Measurements from ENCODE around the gene SLC15A4.

Gene SLC15A4

DNA sequence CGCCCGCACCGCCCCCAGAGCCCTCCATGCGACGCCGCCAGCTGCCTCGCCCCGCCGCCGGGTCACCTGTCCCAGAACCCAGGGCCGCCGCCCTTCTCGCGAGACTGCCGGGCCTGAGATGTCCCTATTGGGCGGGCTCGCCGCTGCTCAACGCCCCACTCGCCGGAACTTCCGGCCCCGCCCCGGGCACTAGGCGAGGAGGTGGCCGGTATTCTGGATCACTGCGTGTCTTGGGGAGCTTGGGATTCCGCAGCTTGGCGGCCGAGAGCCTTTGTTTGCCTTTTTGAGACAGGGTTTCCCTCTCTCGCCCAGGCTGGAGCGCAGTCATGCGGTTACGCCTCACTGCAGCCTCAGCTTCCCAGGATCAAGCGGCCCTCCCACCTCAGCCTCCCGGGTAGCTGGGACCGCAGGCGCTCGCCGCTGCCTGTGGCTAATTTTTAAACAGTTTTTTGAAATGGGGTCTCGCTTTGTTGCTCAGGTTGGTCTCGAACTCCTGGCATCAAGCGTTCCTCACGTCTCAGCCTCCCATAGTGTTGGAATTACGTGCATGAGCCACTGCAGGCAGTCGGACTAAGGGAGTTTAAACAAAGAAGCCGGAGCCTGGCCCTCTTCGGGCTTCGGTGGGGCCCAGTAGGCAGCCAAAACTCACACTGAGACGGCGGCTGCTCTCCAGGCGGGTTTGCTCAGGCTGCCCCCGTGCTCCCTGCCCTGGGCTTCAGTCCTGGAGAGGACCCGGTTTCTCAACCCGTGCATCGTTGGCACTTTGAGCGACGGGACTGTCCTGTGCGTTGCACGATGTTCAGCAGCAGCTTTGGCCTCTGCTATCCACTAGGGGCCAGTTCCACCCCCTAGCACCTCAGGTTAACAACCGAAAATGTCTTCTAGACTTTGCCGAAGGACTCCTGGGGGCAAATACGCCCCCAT, at the start of gene SLC15A4:
Gene SLC15A4 (minus strand): TSS at position 43 of the 924 bp plus-strand sequence. CDS start 15 bp downstream, at position 28.
- Histone ChIP-seq H3K36me3 (ENCODE audit: insufficient read depth, low read length) (peaks cover 17% of the 10 kb centered on the region), H3K27me3 (ENCODE audit: insufficient read depth, low read length) (no peaks in the 10 kb centered on the region), H3K9me3 (ENCODE audit: low read length) (peaks cover 2% of the 10 kb centered on the region), H3K4me1 (ENCODE audit: insufficient read depth, low read length) (peaks cover 12% of the 10 kb centered on the region), H3K4me3 (ENCODE audit: low read length) (peak within 1 kb of the TSS; percentile 92), H2AFZ (ENCODE audit: low read depth, low read length) (peak within 1 kb of the TSS; percentile 78)

GRCh38 chr12:128872303-128872702, 48.5 kb upstream of the SLC15A4 start:
- no peak overlapping the region for H2AFZ ChIP-seq (ENCODE audit: low read depth, low read length)
- H3K4me1 ChIP-seq (ENCODE audit: insufficient read depth, low read length), result no peaks in the 10 kb centered on the region
- no peaks in the 10 kb centered on the region for H3K27me3 ChIP-seq (ENCODE audit: insufficient read depth, low read length)
- no peaks in the 10 kb centered on the region for H3K36me3 ChIP-seq (ENCODE audit: insufficient read depth, low read length)
- H3K9me3 ChIP-seq (ENCODE audit: low read length), result peaks cover 2% of the 10 kb centered on the region
- H3K4me3 ChIP-seq (ENCODE audit: low read length), result no peak overlapping the region

GRCh38 chr12:128871516-128871892, 47.7 kb upstream of the SLC15A4 start:
- H3K4me3 ChIP-seq (ENCODE audit: low read length), result no peak overlapping the region
- no peaks in the 10 kb centered on the region for H3K27me3 ChIP-seq (ENCODE audit: insufficient read depth, low read length)
- H3K4me1 ChIP-seq (ENCODE audit: insufficient read depth, low read length), result no peaks in the 10 kb centered on the region
- H3K36me3 ChIP-seq (ENCODE audit: insufficient read depth, low read length), result no peaks in the 10 kb centered on the region
- H3K9me3 ChIP-seq (ENCODE audit: low read length), result no peaks in the 10 kb centered on the region
- H2AFZ ChIP-seq (ENCODE audit: low read depth, low read length), result no peak overlapping the region

- Histone ChIP-seq H3K4me3 (ENCODE audit: low read length) (no peak overlapping the region), H3K27me3 (ENCODE audit: insufficient read depth, low read length) (no peaks in the 10 kb centered on the region), H3K4me1 (ENCODE audit: insufficient read depth, low read length) (no peaks in the 10 kb centered on the region), H3K36me3 (ENCODE audit: insufficient read depth, low read length) (no peaks in the 10 kb centered on the region), H3K9me3 (ENCODE audit: low read length) (no peaks in the 10 kb centered on the region), H2AFZ (ENCODE audit: low read depth, low read length) (no peak overlapping the region)
Measured at GRCh38 chr12:128867466-128867865, 43.7 kb upstream of the SLC15A4 start.

DNA sequence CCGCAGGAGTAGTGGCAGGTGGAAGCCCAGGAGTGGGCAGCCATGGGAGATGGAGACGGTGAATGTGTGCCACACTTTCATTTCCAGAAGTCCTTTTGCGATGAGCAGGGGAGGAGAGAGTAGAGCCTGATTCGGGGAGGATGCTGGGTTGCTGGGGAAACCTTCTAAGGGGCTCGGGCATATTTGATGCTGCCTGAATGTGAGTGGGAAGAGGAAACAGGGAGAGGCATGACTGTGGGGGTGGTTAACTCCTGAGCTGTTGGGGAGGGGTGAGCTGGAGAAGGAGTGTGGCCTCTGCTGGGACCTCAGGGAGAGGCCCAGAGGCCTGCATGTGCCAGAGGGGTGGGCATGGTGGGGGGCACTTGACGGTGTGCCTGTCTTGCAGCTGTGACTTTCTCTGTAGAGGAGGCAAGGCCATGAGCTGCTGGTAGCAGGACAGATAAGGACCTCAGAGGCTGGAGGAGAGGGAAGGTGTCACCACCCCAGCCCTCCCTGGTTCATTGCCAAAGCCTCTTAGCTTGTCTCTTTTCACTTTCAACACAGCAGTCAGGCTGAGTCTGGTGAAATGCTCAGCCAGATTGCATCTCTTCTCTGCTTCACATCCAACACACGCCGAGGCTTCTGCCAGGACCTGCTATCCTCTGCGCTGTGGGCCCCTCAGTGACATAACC, 40.9 kb upstream of the SLC15A4 start:
- H3K4me1 ChIP-seq (ENCODE audit: insufficient read depth, low read length), result no peaks in the 10 kb centered on the region
- H2AFZ ChIP-seq (ENCODE audit: low read depth, low read length), result no peak overlapping the region
- H3K27me3 ChIP-seq (ENCODE audit: insufficient read depth, low read length), result no peaks in the 10 kb centered on the region
- H3K36me3 ChIP-seq (ENCODE audit: insufficient read depth, low read length), result no peaks in the 10 kb centered on the region
- H3K4me3 ChIP-seq (ENCODE audit: low read length), result no peak overlapping the region
- no peaks in the 10 kb centered on the region for H3K9me3 ChIP-seq (ENCODE audit: low read length)

- Histone ChIP-seq H3K9me3 (ENCODE audit: low read length) (no peaks in the 10 kb centered on the region), H2AFZ (ENCODE audit: low read depth, low read length) (no peak overlapping the region), H3K27me3 (ENCODE audit: insufficient read depth, low read length) (no peaks in the 10 kb centered on the region), H3K4me1 (ENCODE audit: insufficient read depth, low read length) (no peaks in the 10 kb centered on the region), H3K4me3 (ENCODE audit: low read length) (no peak overlapping the region), H3K36me3 (ENCODE audit: insufficient read depth, low read length) (no peaks in the 10 kb centered on the region)
Measured at GRCh38 chr12:128863957-128864356, 40.2 kb upstream of the SLC15A4 start.

GRCh38 chr12:128861226-128862016, 37.7 kb upstream of the SLC15A4 start:
- H3K27me3 ChIP-seq (ENCODE audit: insufficient read depth, low read length), result no peaks in the 10 kb centered on the region
- no peaks in the 10 kb centered on the region for H3K9me3 ChIP-seq (ENCODE audit: low read length)
- H3K4me3 ChIP-seq (ENCODE audit: low read length), result no peak overlapping the region
- H2AFZ ChIP-seq (ENCODE audit: low read depth, low read length), result no peak overlapping the region
- no peaks in the 10 kb centered on the region for H3K36me3 ChIP-seq (ENCODE audit: insufficient read depth, low read length)
- no peaks in the 10 kb centered on the region for H3K4me1 ChIP-seq (ENCODE audit: insufficient read depth, low read length)

- no peaks in the 10 kb centered on the region for H3K9me3 ChIP-seq (ENCODE audit: low read length)
- H3K36me3 ChIP-seq (ENCODE audit: insufficient read depth, low read length), result no peaks in the 10 kb centered on the region
- no peaks in the 10 kb centered on the region for H3K4me1 ChIP-seq (ENCODE audit: insufficient read depth, low read length)
- H3K27me3 ChIP-seq (ENCODE audit: insufficient read depth, low read length), result no peaks in the 10 kb centered on the region
- H3K4me3 ChIP-seq (ENCODE audit: low read length), result no peak overlapping the region
- H2AFZ ChIP-seq (ENCODE audit: low read depth, low read length), result no peak overlapping the region
Measured at GRCh38 chr12:128859311-128859710, 35.6 kb upstream of the SLC15A4 start.

DNA sequence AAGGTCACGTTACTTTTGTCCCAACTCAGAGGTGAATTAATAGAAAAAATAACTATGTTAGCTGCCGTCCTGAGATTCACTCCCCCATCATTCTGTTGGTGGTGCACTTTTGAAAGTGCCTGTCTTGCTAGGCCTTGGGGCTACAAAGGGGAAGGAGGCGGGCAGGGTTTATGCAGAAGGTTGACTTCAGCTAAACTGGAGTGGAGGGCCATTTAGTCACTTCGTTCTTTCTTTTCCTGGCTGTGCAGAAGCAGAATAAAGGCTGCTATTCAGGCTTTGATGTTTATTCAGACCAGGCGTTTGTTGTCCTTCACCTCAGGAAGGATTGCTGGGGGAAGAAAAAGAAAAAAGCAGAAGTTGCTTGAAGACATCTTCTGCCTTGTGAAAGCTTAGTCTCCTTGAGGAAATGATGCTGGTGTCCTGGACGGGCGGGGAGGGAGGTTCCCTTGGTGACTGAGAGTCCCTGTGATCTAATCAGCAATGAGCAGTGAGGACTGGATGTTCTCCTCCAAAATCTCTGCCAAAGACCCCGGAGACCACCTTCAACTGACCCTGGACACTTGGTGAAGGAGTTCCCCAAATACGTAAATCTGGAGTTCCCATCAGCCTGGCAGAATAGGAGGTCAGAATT, 33.5 kb upstream of the SLC15A4 start:
- no peaks in the 10 kb centered on the region for H3K36me3 ChIP-seq (ENCODE audit: insufficient read depth, low read length)
- H3K27me3 ChIP-seq (ENCODE audit: insufficient read depth, low read length), result peaks cover 8% of the 10 kb centered on the region
- no peak overlapping the region for H3K4me3 ChIP-seq (ENCODE audit: low read length)
- no peak overlapping the region for H2AFZ ChIP-seq (ENCODE audit: low read depth, low read length)
- H3K9me3 ChIP-seq (ENCODE audit: low read length), result peaks cover 4% of the 10 kb centered on the region
- H3K4me1 ChIP-seq (ENCODE audit: insufficient read depth, low read length), result no peaks in the 10 kb centered on the region

DNA sequence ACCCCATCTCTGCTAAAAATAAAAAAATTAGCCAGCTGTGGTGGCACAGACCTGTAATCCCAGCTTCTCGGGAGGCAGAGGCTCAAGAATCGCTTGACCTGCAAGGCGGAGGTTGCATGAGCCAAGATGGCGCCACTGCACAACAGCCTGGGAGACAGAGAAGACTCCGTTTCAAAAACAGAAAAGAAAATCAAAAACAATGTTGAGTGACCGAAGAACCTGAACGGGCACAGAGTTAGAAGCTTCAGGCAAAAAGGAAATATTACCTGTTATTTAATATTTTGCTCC, 33.0 kb upstream of the SLC15A4 start:
- Histone ChIP-seq H2AFZ (ENCODE audit: low read depth, low read length) (no peak overlapping the region), H3K36me3 (ENCODE audit: insufficient read depth, low read length) (no peaks in the 10 kb centered on the region), H3K4me1 (ENCODE audit: insufficient read depth, low read length) (no peaks in the 10 kb centered on the region), H3K9me3 (ENCODE audit: low read length) (peaks cover 4% of the 10 kb centered on the region), H3K27me3 (ENCODE audit: insufficient read depth, low read length) (peaks cover 9% of the 10 kb centered on the region), H3K4me3 (ENCODE audit: low read length) (no peak overlapping the region)

DNA sequence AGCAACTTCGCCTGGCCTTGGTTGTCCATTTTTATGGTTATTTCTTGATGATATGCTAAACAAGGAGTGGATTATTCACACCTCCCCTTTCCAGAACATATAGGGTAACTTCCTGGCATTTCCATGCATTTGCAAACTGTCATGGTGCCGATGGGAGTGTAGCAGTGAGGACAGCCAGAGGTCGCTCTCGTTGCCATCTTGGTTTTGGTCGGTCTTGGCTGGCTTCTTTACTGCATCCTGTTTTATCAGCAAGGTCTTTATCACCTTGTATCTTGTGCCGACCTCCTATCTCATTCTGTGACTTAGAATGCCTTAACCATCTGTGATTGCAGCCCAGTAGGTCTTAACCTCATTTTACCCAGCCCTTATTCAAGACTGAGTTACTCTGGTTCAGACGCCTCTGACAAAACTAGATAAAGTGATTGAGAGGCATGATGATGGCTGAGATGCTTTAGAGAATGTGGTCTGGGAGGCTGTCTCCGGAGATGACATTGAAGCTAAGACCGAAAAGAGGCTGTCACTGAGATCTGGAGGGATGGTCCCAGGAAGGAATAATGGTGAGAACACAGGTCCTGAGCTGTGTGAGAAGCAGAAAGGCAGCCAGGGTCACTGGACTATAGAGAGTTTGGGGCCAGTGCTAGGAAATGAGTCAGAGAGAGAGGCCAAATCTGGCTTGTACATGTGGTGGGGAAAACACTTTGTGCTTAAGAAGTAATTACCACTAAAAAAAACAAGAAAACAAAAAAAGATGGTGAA, 32.5 kb upstream of the SLC15A4 start:
- Histone ChIP-seq H3K36me3 (ENCODE audit: insufficient read depth, low read length) (no peaks in the 10 kb centered on the region), H2AFZ (ENCODE audit: low read depth, low read length) (no peak overlapping the region), H3K4me1 (ENCODE audit: insufficient read depth, low read length) (no peaks in the 10 kb centered on the region), H3K4me3 (ENCODE audit: low read length) (no peak overlapping the region), H3K27me3 (ENCODE audit: insufficient read depth, low read length) (peaks cover 9% of the 10 kb centered on the region), H3K9me3 (ENCODE audit: low read length) (peaks cover 4% of the 10 kb centered on the region)

- Histone ChIP-seq H3K27me3 (ENCODE audit: insufficient read depth, low read length) (peaks cover 9% of the 10 kb centered on the region), H3K4me3 (ENCODE audit: low read length) (peak overlapping the region; percentile 47), H2AFZ (ENCODE audit: low read depth, low read length) (peak overlapping the region; percentile 80), H3K4me1 (ENCODE audit: insufficient read depth, low read length) (no peaks in the 10 kb centered on the region), H3K36me3 (ENCODE audit: insufficient read depth, low read length) (no peaks in the 10 kb centered on the region), H3K9me3 (ENCODE audit: low read length) (peaks cover 4% of the 10 kb centered on the region)
Measured at GRCh38 chr12:128853600-128854197, 29.9 kb upstream of the SLC15A4 start.
